OCI-LY1 (cell line): ENCODE data around the gene SMIM5.

Experiments used
- EZH2 ChIP-seq: fragments of 200-600 bp; sonication (generic), shearing (Covaris generic); IDR thresholded peaks from 2 replicates; pipeline ENCODE4 v1.8.0; 2017; ENCODE audit warnings: borderline replicate concordance, mixed run types, mild to moderate bottlenecking, antibody characterized with exemption, low read length, moderate library complexity, mixed read lengths
- TF ChIP-seq, protein P1 (sequence below): fragments of 200-600 bp; sonication (generic), shearing (Covaris generic); IDR thresholded peaks from 2 replicates; pipeline ENCODE4 v1.5.1; 2017; ENCODE audit warnings: mild to moderate bottlenecking, antibody characterized with exemption, low read length, moderate library complexity, mixed read lengths

DNA sequence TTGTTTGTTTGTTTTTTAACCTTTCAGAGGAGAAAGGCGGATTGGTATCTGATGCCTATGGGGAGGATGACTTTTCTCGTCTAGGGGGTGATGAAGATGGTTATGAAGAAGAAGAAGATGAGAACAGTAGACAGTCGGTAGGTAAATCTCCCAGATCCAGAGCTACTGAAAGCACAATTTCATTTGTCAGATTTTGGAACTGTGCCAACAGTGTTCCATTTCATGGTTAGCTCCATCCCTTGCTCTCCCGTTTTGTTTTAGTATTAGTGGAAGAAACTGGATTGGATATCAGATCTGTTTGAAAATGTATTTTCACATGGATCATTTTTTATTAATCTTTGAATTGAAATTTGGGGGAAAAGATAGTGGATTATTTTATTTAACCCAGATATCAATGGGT, 35.3 kb downstream of the SMIM5 start:
- TF ChIP-seq, protein P1, sequence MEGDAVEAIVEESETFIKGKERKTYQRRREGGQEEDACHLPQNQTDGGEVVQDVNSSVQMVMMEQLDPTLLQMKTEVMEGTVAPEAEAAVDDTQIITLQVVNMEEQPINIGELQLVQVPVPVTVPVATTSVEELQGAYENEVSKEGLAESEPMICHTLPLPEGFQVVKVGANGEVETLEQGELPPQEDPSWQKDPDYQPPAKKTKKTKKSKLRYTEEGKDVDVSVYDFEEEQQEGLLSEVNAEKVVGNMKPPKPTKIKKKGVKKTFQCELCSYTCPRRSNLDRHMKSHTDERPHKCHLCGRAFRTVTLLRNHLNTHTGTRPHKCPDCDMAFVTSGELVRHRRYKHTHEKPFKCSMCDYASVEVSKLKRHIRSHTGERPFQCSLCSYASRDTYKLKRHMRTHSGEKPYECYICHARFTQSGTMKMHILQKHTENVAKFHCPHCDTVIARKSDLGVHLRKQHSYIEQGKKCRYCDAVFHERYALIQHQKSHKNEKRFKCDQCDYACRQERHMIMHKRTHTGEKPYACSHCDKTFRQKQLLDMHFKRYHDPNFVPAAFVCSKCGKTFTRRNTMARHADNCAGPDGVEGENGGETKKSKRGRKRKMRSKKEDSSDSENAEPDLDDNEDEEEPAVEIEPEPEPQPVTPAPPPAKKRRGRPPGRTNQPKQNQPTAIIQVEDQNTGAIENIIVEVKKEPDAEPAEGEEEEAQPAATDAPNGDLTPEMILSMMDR: no peak
- TF ChIP-seq EZH2: no peak
